CD14-positive monocyte (primary cell): ENCODE data around the gene RAB11FIP3. TPM values are rescaled to one million over a fixed set of nuclear protein-coding genes. Genes with fewer than 3 reads are reported as not detected.

ENCODE experiments used
- DNase-seq, 3 donors: peaks; one replicate each; pipeline ENCODE4 v3.0.0-alpha.2; 2011 to 2022
- H2AFZ ChIP-seq: 2 replicates; pipeline ENCODE4 v1.6.0; 2012; ENCODE audit warnings: mild to moderate bottlenecking, low read depth, low read length, inconsistent platforms; ENCODE audit not compliant: insufficient read depth, poor library complexity, severe bottlenecking
- H3K27ac ChIP-seq, 2 donors: 1 replicate in 1 of 2; 2 replicates in 1 of 2; pipeline ENCODE4 v1.5.1; 2012 to 2013; ENCODE audit warnings: low read length in 2 of 2, control low read depth in 1 of 2, inconsistent platforms in 1 of 2, low read depth in 1 of 2, mild to moderate bottlenecking in 1 of 2
- H3K27me3 ChIP-seq, 2 donors: one replicate each; pipeline versions ENCODE4 v1.6.0 to v1.6.1; 2011 to 2013; ENCODE audit warnings: low read length in 2 of 2; ENCODE audit not compliant: control insufficient read depth in 2 of 2, insufficient read depth in 2 of 2
- H3K36me3 ChIP-seq, 2 donors: replicated peaks in 1 of 2; 1 replicate in 1 of 2; 2 replicates in 1 of 2; pipeline versions ENCODE4 v1.5.1 to v1.6.1; 2012 to 2013; ENCODE audit warnings: low read length in 2 of 2, control low read depth in 1 of 2, inconsistent platforms in 1 of 2, mild to moderate bottlenecking in 1 of 2; ENCODE audit not compliant: insufficient read depth in 2 of 2, control insufficient read depth in 1 of 2
- H3K4me1 ChIP-seq, 2 donors: 1 replicate in 1 of 2; 2 replicates in 1 of 2; pipeline versions ENCODE4 v1.5.1 to v1.6.1; 2012 to 2013; ENCODE audit warnings: low read length in 2 of 2, control low read depth in 1 of 2, inconsistent platforms in 1 of 2, mild to moderate bottlenecking in 1 of 2, moderate library complexity in 1 of 2; ENCODE audit not compliant: insufficient read depth in 2 of 2, control insufficient read depth in 1 of 2
- H3K4me2 ChIP-seq: replicated peaks from 2 replicates; pipeline ENCODE3; 2012; ENCODE audit warnings: low read length, moderate library complexity, mild to moderate bottlenecking; ENCODE audit not compliant: poor library complexity, severe bottlenecking; ENCODE audit errors: extremely low read depth
- H3K4me3 ChIP-seq, 3 experiments: fragments of 200-600 bp in 1 of 3; sonication (generic) in 1 of 3; replicated peaks in 1 of 3; 1 replicate in 2 of 3; 2 replicates in 1 of 3; pipeline ENCODE4 v1.5.1; 2011 to 2013; ENCODE audit warnings: low read length in 3 of 3, mild to moderate bottlenecking in 3 of 3, control low read depth in 2 of 3, low read depth in 2 of 3, inconsistent platforms in 1 of 3, moderate library complexity in 1 of 3
- H3K79me2 ChIP-seq: 2 replicates; pipeline ENCODE4 v1.6.0; 2012; ENCODE audit warnings: mild to moderate bottlenecking, control low read depth, inconsistent platforms, low read length, moderate library complexity; ENCODE audit not compliant: insufficient read depth
- H3K9ac ChIP-seq: 2 replicates; pipeline ENCODE4 v1.6.0; 2017; ENCODE audit warnings: low read length, mild to moderate bottlenecking; ENCODE audit not compliant: insufficient read depth, poor library complexity, severe bottlenecking
- H3K9me3 ChIP-seq, 2 donors: replicated peaks in 1 of 2; 1 replicate in 1 of 2; 2 replicates in 1 of 2; pipeline versions ENCODE4 v1.5.1 to v1.6.1; 2012 to 2013; ENCODE audit warnings: low read length in 2 of 2, control low read depth in 1 of 2; ENCODE audit not compliant: control insufficient read depth in 1 of 2, insufficient read depth in 1 of 2
- H4K20me1 ChIP-seq: 2 replicates; pipeline ENCODE4 v1.6.0; 2012; ENCODE audit warnings: mild to moderate bottlenecking, low read length, control low read depth, moderate library complexity; ENCODE audit not compliant: insufficient read depth
- H3K27ac Mint-ChIP-seq, 7 donors: one replicate each; pipeline ENCODE4 v1.8.0; 2020; ENCODE audit warnings: mild to moderate bottlenecking in 7 of 7, mixed read lengths in 7 of 7, moderate library complexity in 6 of 7, inconsistent platforms in 2 of 7
- H3K27me3 Mint-ChIP-seq, 3 donors: one replicate each; pipeline ENCODE4 v1.8.0; 2021 to 2022; ENCODE audit warnings: low read depth in 3 of 3, mild to moderate bottlenecking in 3 of 3, mixed read lengths in 3 of 3, moderate library complexity in 3 of 3, inconsistent platforms in 1 of 3
- H3K36me3 Mint-ChIP-seq, 2 donors: one replicate each; pipeline ENCODE4 v1.8.0; 2020; ENCODE audit warnings: mixed read lengths in 2 of 2, inconsistent platforms in 1 of 2, mild to moderate bottlenecking in 1 of 2
- H3K4me1 Mint-ChIP-seq: one replicate; pipeline ENCODE4 v1.8.0; 2020; ENCODE audit warnings: mild to moderate bottlenecking, mixed read lengths
- H3K4me3 Mint-ChIP-seq, 2 donors: one replicate each; pipeline ENCODE4 v1.8.0; 2020; ENCODE audit warnings: mild to moderate bottlenecking in 2 of 2, mixed read lengths in 2 of 2, moderate library complexity in 1 of 2
- H3K9me3 Mint-ChIP-seq, 7 donors: one replicate each; pipeline ENCODE4 v1.8.0; 2020 to 2022; ENCODE audit warnings: mixed read lengths in 7 of 7, mild to moderate bottlenecking in 6 of 7, moderate library complexity in 6 of 7, inconsistent platforms in 2 of 7
- WGBS: methylation state at CpG from one replicate; pipeline ENCODE4 v1.1.5; 2013; ENCODE audit warnings: missing lambda C conversion rate; ENCODE audit not compliant: insufficient coverage; 5-methylcytosine and 5-hydroxymethylcytosine counted together
- intact Hi-C, 2 donors: fragments of 100-400 bp; cut with micrococcal nuclease; formaldehyde crosslinking; loops; one replicate each; pipeline versions ENCODE4 v1.15.0 to v1.15.1; 2023
- polyA plus RNA-seq, 3 donors: library from polyadenylated mRNA; depleted of rRNA in 1 of 3; unstranded in 2 of 3; stranded (reverse) in 1 of 3; fragments of 300-500 nt in 2 of 3; fragments of >200 nt in 1 of 3; fragmentation: Illumina TruSeq in 2 of 3; gene quantifications; 1 replicate in 2 of 3; 2 replicates in 1 of 3; pipeline ENCODE4 v1.2.3, GENCODE V29; 2012 to 2021
- TF ChIP-seq, protein P1 (sequence below): fragments of 200-600 bp; IDR thresholded peaks from one replicate; pipeline ENCODE4 v1.8.0; 2022; ENCODE audit warnings: antibody characterized with exemption, mild to moderate bottlenecking

The RAB11FIP3 gene
- polyA plus RNA-seq, 3 donors = 0.37 to 7.5 (median 0.49) TPM

GRCh38 chr16:405548-406506 is 19.6 kb upstream of the RAB11FIP3 start:
- Mint-ChIP-seq H3K4me3 (no peak overlapping the region), H3K36me3 (no peaks in the 10 kb centered on the region), H3K9me3 (no peaks in the 10 kb centered on the region), H3K4me1 (peaks cover 6% of the 10 kb centered on the region), H3K27me3 (no peaks in the 10 kb centered on the region), H3K27ac (peak overlapping the region in 1 of 7 donors; percentile 43)
- no peak for DNase-seq
- Histone ChIP-seq H3K36me3 (no peaks in the 10 kb centered on the region), H2AFZ (no peak overlapping the region), H3K4me3 (no peak overlapping the region), H3K27ac (no peak overlapping the region), H3K27me3 (no peaks in the 10 kb centered on the region), H4K20me1 (no peaks in the 10 kb centered on the region), H3K9ac (no peak overlapping the region), H3K79me2 (peaks cover 4% of the 10 kb centered on the region), H3K4me2 (no peak overlapping the region), H3K9me3 (no peaks in the 10 kb centered on the region), H3K4me1 (peaks cover 5 to 7% of the 10 kb centered on the region in 2 donors)
- intact Hi-C loops = no loop called here
- TF ChIP-seq, protein P1, sequence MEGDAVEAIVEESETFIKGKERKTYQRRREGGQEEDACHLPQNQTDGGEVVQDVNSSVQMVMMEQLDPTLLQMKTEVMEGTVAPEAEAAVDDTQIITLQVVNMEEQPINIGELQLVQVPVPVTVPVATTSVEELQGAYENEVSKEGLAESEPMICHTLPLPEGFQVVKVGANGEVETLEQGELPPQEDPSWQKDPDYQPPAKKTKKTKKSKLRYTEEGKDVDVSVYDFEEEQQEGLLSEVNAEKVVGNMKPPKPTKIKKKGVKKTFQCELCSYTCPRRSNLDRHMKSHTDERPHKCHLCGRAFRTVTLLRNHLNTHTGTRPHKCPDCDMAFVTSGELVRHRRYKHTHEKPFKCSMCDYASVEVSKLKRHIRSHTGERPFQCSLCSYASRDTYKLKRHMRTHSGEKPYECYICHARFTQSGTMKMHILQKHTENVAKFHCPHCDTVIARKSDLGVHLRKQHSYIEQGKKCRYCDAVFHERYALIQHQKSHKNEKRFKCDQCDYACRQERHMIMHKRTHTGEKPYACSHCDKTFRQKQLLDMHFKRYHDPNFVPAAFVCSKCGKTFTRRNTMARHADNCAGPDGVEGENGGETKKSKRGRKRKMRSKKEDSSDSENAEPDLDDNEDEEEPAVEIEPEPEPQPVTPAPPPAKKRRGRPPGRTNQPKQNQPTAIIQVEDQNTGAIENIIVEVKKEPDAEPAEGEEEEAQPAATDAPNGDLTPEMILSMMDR = no peak
- WGBS = 93% methylated on average over 25 of the region's 27 CpGs

DNA sequence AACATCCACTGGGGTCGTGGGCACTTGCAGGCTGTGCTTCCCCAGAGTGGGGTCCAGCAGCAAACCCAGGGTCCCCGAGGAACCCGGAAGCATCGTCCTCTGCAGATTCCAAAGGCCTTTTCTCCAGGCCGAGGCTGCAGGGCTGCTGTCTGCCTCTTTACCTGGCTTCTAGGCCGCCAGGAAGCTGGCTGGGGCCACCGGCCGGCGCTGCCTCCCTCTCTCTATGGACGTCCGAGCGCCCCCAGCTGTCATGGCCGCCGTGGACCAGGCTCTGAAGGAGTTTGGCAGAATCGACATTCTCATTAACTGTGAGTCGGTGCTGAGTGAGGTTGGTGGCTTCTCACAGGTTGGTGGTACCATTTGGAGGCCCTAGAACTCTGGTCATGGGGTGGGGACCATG is 18.2 kb upstream of the RAB11FIP3 start:
- Mint-ChIP-seq H3K27me3 (no peaks in the 10 kb centered on the region), H3K36me3 (peaks cover 0 to 1% of the 10 kb centered on the region in 2 donors), H3K9me3 (no peaks in the 10 kb centered on the region), H3K4me3 (no peak overlapping the region), H3K4me1 (peaks cover 3% of the 10 kb centered on the region), H3K27ac (no peak overlapping the region)
- no peak overlapping the region for H3K4me3 ChIP-seq
- DNase-seq = no peak
- WGBS = 94% methylated on average over 11 of the region's 16 CpGs
- intact Hi-C loops = no loop called here
- no peaks in the 10 kb centered on the region for H3K36me3 ChIP-seq
- no peak overlapping the region for H3K27ac ChIP-seq
- no peak overlapping the region for H3K4me2 ChIP-seq
- no peaks in the 10 kb centered on the region for H3K79me2 ChIP-seq
- H4K20me1 ChIP-seq = no peaks in the 10 kb centered on the region
- H3K4me1 ChIP-seq = peaks cover 2 to 3% of the 10 kb centered on the region in 2 donors
- no peak overlapping the region for H2AFZ ChIP-seq
- H3K9me3 ChIP-seq = no peaks in the 10 kb centered on the region
- TF ChIP-seq, protein P1 = no peak
- no peaks in the 10 kb centered on the region for H3K27me3 ChIP-seq
- no peak overlapping the region for H3K9ac ChIP-seq
